ENCODE measurements around the gene CHRM3.

CHRM3 gene

DNA sequence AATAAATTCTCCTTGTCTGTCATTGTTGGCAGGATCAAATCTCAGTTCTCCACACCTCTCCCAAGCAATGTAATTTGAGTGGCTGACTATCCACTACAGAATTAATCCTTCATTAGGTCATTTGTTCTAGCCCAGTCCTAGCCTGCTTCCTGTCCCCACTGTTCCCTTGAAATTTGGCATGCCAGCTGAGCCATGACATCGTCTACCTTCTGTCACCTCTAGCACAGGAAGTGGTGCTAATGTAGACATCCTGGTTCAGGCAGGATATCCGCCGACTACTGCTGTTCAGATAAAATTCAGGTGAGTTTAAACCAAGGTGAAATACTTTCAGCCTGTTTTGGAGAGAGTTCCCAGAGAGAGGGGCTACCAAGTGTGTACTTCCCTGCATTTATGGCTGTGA is 5.9 kb downstream of the CHRM3 start:
- no peak overlapping the region for H3K4me3 ChIP-seq (ENCODE audit: low read depth, low read length)
- TF ChIP-seq, protein P1, sequence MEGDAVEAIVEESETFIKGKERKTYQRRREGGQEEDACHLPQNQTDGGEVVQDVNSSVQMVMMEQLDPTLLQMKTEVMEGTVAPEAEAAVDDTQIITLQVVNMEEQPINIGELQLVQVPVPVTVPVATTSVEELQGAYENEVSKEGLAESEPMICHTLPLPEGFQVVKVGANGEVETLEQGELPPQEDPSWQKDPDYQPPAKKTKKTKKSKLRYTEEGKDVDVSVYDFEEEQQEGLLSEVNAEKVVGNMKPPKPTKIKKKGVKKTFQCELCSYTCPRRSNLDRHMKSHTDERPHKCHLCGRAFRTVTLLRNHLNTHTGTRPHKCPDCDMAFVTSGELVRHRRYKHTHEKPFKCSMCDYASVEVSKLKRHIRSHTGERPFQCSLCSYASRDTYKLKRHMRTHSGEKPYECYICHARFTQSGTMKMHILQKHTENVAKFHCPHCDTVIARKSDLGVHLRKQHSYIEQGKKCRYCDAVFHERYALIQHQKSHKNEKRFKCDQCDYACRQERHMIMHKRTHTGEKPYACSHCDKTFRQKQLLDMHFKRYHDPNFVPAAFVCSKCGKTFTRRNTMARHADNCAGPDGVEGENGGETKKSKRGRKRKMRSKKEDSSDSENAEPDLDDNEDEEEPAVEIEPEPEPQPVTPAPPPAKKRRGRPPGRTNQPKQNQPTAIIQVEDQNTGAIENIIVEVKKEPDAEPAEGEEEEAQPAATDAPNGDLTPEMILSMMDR (IDR thresholded peaks at IDR 0.05; ENCODE audit: low read depth, low read length, missing control alignments) = no peak
- DNase-seq (ENCODE audit: low read depth) = no peak

DNA sequence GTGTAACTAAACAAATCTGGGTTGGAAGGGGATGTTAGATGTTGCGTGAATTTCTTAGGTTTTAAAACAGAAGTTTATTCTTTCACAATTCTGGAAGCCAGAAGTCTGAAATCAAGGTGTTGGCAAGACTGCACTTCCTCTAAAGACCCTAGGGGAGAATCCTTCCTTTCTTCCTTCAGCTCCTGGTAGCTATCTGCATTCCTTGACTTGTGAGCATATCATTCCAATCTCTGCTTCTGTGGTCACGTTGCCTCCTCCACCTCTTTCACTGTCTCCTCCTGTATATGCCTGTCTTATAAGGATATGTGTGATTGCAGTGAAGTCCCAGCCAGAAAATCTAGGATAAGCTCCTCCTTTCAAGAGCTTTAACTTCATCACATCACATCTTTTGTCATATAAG is 7.7 kb downstream of the CHRM3 start:
- TF ChIP-seq, protein P1 (IDR thresholded peaks at IDR 0.05; ENCODE audit: low read depth, low read length, missing control alignments) = no peak
- H3K4me3 ChIP-seq (ENCODE audit: low read depth, low read length) = no peak overlapping the region
- DNase-seq (ENCODE audit: low read depth) = no peak

DNA sequence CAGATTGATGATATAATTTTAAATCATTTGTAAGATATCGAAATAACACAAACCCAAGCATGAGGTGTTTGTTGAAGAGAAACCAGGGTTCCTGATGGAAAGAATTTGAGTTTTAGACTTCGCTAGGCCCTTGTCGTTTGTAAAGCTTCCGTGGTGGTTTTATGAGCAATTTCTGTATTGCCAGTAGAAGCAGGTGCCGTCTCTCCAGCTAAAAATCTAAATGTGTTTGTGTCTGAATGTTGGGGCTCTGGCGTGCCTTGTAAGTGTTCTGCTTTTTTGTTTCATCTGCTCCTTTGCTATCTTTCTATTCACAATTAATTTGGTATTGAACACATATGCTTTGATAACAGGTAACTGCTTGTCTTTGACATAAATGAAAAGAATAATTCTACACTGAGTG is 27.5 kb downstream of the CHRM3 start:
- DNase-seq (ENCODE audit: low read depth) = no peak
- no peak overlapping the region for H3K4me3 ChIP-seq (ENCODE audit: low read depth, low read length)
- TF ChIP-seq, protein P1 (IDR thresholded peaks at IDR 0.05; ENCODE audit: low read depth, low read length, missing control alignments) = no peak

DNA sequence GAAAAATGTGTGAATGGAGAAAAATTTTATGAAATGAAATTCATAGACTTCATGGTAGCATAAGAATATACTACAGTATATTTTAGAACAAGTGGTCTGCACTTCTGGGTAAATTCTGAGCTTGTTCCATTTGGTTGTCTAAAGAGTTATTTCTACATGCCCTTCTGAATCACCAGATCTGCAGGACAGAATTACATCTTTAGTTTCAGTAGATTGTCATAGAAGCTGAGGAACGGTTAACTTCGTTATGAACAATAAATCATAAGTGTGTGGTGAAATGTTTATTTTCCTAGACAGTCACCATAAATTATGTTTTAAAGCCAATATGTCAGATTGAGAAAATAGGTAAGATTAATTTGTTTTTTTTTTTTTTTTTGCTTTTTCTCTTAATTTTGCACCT is 30.9 kb downstream of the CHRM3 start:
- TF ChIP-seq, protein P1 (IDR thresholded peaks at IDR 0.05; ENCODE audit: low read depth, low read length, missing control alignments) = no peak
- no peak overlapping the region for H3K4me3 ChIP-seq (ENCODE audit: low read depth, low read length)
- DNase-seq (ENCODE audit: low read depth) = no peak

DNA sequence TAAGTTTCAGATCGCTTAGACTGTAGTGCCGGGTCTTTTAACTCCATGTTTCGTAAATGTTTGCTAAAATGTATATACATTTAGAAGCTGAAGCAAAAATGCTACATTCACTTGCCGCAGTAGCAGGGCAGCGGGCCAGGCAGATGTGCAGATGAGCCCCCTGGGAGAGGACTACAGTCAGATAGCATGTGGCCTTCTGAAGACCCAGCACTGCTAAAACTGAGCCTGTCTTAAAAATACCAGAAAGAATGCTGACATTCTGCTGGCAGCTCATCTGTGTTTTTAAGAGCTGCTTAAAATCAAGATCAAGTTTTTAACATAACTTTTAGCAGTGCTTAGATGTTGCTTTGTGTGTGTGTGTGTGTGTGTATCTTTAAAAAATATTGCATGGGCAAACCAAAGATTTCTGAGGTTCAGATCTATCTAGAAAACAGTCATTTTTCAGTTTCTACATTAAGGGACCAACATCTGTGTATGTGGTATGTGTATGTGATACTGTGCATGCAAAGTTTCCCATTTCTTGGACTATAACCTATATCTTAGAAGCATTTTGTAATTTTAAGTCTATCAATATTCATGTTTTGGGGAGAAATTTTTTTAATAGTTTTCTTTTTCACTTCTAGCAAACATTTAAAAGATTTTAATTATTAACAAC is 31.7 kb downstream of the CHRM3 start:
- no peak overlapping the region for H3K4me3 ChIP-seq (ENCODE audit: low read depth, low read length)
- TF ChIP-seq, protein P1 (IDR thresholded peaks at IDR 0.05; ENCODE audit: low read depth, low read length, missing control alignments) = no peak
- no peak for DNase-seq (ENCODE audit: low read depth)

DNA sequence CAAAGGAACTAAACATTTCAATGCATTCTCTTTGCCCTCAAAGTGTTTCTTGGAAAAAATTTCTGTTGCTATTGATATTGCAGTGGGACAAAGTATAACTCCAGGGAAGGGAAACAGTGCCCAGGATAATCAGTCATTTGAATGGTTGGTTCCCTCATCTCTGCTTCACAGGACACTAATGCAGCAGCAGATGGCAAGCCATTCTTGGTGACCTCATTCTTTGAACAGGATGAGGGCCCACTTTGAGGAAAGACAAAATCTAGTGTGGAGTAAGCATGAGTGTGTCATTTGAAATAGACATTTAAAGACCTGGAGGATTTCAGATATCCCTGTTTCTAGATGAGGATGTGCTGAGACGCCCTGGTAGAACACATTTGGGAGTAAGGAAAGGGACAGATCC is 32.3 kb downstream of the CHRM3 start:
- no peak overlapping the region for H3K4me3 ChIP-seq (ENCODE audit: low read depth, low read length)
- TF ChIP-seq, protein P1 (IDR thresholded peaks at IDR 0.05; ENCODE audit: low read depth, low read length, missing control alignments) = no peak
- no peak for DNase-seq (ENCODE audit: low read depth)

DNA sequence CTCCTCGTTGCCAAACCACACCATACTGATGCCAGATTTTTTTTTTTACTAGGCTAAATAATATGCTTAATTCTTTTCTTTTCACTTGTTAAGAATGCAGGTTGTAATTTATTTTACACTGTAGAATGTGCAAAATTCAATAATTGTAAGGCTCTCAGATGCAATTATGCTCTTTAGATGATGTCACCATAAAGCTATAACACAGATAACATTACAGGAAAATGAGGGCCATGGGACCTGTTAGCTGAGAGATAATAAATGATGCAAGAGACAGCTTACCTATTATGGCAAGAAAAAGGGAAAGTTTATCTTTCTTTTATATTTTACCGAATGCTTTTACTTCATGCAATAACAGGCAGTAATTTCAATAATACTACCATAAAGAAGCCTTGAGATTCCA is 35.4 kb downstream of the CHRM3 start:
- TF ChIP-seq, protein P1 (IDR thresholded peaks at IDR 0.05; ENCODE audit: low read depth, low read length, missing control alignments) = no peak

More for the DNA sequence above, 35.4 kb downstream of the CHRM3 start:
- DNase-seq (ENCODE audit: low read depth) = no peak
- no peak overlapping the region for H3K4me3 ChIP-seq (ENCODE audit: low read depth, low read length)
